ENCODE results near the gene SNX8.

Gene SNX8

GRCh38 chr7:2243458-2243857, 70.8 kb downstream of the SNX8 start:
- no peak for DNase-seq (ENCODE audit: low spot score)

GRCh38 chr7:2242541-2243429, 71.5 kb downstream of the SNX8 start:
- DNase-seq (ENCODE audit: low spot score) = no peak

- peak; percentile 91 for DNase-seq (ENCODE audit: low spot score)
These were observed 72.4 kb downstream of the SNX8 start, which contains the start of the genes MRM2 and NUDT1 for GRCh38 chr7:2241580-2242540. TSS of gene MRM2 (minus strand) at chr7:2242205. CDS start at chr7:2242169, 36 bp downstream. TSS of gene NUDT1 (plus strand) at chr7:2242226. CDS start at chr7:2244575, 2,349 bp downstream.

- no peak for DNase-seq (ENCODE audit: low spot score)
These were observed 75.0 kb downstream of the SNX8 start for GRCh38 chr7:2239242-2239641.

GRCh38 chr7:2237109-2237602, 77.1 kb downstream of the SNX8 start:
- DNase-seq (ENCODE audit: low spot score) = no peak

- no peak for DNase-seq (ENCODE audit: low spot score)
These were observed 80.3 kb downstream of the SNX8 start for GRCh38 chr7:2233926-2234325.

- DNase-seq (ENCODE audit: low spot score) = peak; percentile 91
These were observed 81.3 kb downstream of the SNX8 start, which contains the start of gene MAD1L1 for GRCh38 chr7:2232766-2233520. TSS of gene MAD1L1 (minus strand) at chr7:2232945. CDS start at chr7:2230133, 2,812 bp downstream.

GRCh38 chr7:2231992-2232765, 82.1 kb downstream of the SNX8 start:
- no peak for DNase-seq (ENCODE audit: low spot score)

GRCh38 chr7:2230882-2231281, 83.4 kb downstream of the SNX8 start:
- DNase-seq (ENCODE audit: low spot score) = no peak

- DNase-seq (ENCODE audit: low spot score) = no peak
These were observed 84.0 kb downstream of the SNX8 start for GRCh38 chr7:2230226-2230625.

GRCh38 chr7:2229467-2229866, 84.8 kb downstream of the SNX8 start:
- no peak for DNase-seq (ENCODE audit: low spot score)

- DNase-seq (ENCODE audit: low spot score) = no peak
These were observed 85.3 kb downstream of the SNX8 start for GRCh38 chr7:2228921-2229320.

GRCh38 chr7:2227699-2228098, 86.5 kb downstream of the SNX8 start:
- DNase-seq (ENCODE audit: low spot score) = no peak

- DNase-seq (ENCODE audit: low spot score) = no peak
These were observed 88.4 kb downstream of the SNX8 start for GRCh38 chr7:2225830-2226229.

- DNase-seq (ENCODE audit: low spot score) = no peak
These were observed 88.9 kb downstream of the SNX8 start for GRCh38 chr7:2225336-2225735.

GRCh38 chr7:2224934-2225333, 89.3 kb downstream of the SNX8 start:
- DNase-seq (ENCODE audit: low spot score) = no peak

GRCh38 chr7:2224491-2224928, 89.7 kb downstream of the SNX8 start:
- DNase-seq (ENCODE audit: low spot score) = no peak

GRCh38 chr7:2223321-2223720, 90.9 kb downstream of the SNX8 start:
- DNase-seq (ENCODE audit: low spot score) = no peak

- no peak for DNase-seq (ENCODE audit: low spot score)
These were observed 91.7 kb downstream of the SNX8 start for GRCh38 chr7:2222516-2222915.

GRCh38 chr7:2220954-2221353, 93.3 kb downstream of the SNX8 start:
- DNase-seq (ENCODE audit: low spot score) = no peak

- no peak for DNase-seq (ENCODE audit: low spot score)
These were observed 93.7 kb downstream of the SNX8 start for GRCh38 chr7:2220506-2220905.
